Measurements from ENCODE around the gene MAP4K2.
A peak's percentile ranks its signal among the peaks of the same experiment; 100 is the strongest.

Gene MAP4K2

GRCh38 chr11:64844330-64845128 lies 41.5 kb upstream of the MAP4K2 start, which contains the start of gene CDC42BPG:
Gene CDC42BPG, minus strand, starts transcription at chr11:64844653. Its CDS starts 84 bp downstream, at chr11:64844569.
- TF ChIP-seq CTCF (IDR thresholded peaks at IDR 0.05; ENCODE audit: low read length): peak; percentile 62
- TF ChIP-seq EZH2 (IDR thresholded peaks at IDR 0.05; ENCODE audit: borderline replicate concordance, low read length): no peak
- peaks cover 6% of the 10 kb centered on the region; the same call in 1 of the 2 replicates for H3K36me3 ChIP-seq (ENCODE audit: insufficient read depth, low read length)
- peaks cover 3% of the 10 kb centered on the region; the same call in 1 of the 2 replicates for H3F3A ChIP-seq (ENCODE audit: insufficient read depth, low read length)
- H3K4me2 ChIP-seq (ENCODE audit: low read length): peak within 1 kb of the TSS; percentile 80
- no peaks in the 10 kb centered on the region for H3K9me3 ChIP-seq (ENCODE audit: low read length)
- H3K4me1 ChIP-seq (ENCODE audit: insufficient read depth, low read length, severe bottlenecking): peaks cover 48% of the 10 kb centered on the region
- H3K9me2 ChIP-seq (ENCODE audit: low read depth, low read length): no peaks in the 10 kb centered on the region
- H2AFZ ChIP-seq (ENCODE audit: low read length): no peak within 1 kb of the TSS
- peak within 1 kb of the TSS; percentile 64 for H3K27ac ChIP-seq (ENCODE audit: low read depth, low read length, poor library complexity, severe bottlenecking)
- H3K9ac ChIP-seq (ENCODE audit: low read length): peak within 1 kb of the TSS; percentile 71
- no peaks in the 10 kb centered on the region for H3K27me3 ChIP-seq (ENCODE audit: insufficient read depth, low read length)
- H3K4me3 ChIP-seq (ENCODE audit: low read depth, low read length, poor library complexity, severe bottlenecking): peak within 1 kb of the TSS; percentile 77
- no peaks in the 10 kb centered on the region for H4K20me1 ChIP-seq (ENCODE audit: insufficient read depth, low read length)
- no peaks in the 10 kb centered on the region for H3K79me2 ChIP-seq (ENCODE audit: insufficient read depth, low read length)

GRCh38 chr11:64843686-64844329 lies 40.8 kb upstream of the MAP4K2 start:
- H3K36me3 ChIP-seq (ENCODE audit: insufficient read depth, low read length): peaks cover 13% of the 10 kb centered on the region; the same call in 1 of the 2 replicates
- no peaks in the 10 kb centered on the region for H4K20me1 ChIP-seq (ENCODE audit: insufficient read depth, low read length)
- H3K4me1 ChIP-seq (ENCODE audit: insufficient read depth, low read length, severe bottlenecking): peaks cover 40% of the 10 kb centered on the region
- no peaks in the 10 kb centered on the region for H3K9me2 ChIP-seq (ENCODE audit: low read depth, low read length)
- TF ChIP-seq CTCF (IDR thresholded peaks at IDR 0.05; ENCODE audit: low read length) (no peak), EZH2 (IDR thresholded peaks at IDR 0.05; ENCODE audit: borderline replicate concordance, low read length) (no peak)
- H3K27me3 ChIP-seq (ENCODE audit: insufficient read depth, low read length): no peaks in the 10 kb centered on the region
- H3K9me3 ChIP-seq (ENCODE audit: low read length): no peaks in the 10 kb centered on the region
- H3K79me2 ChIP-seq (ENCODE audit: insufficient read depth, low read length): no peaks in the 10 kb centered on the region
- H3K27ac ChIP-seq (ENCODE audit: low read depth, low read length, poor library complexity, severe bottlenecking): peak overlapping the region; percentile 14
- H3K9ac ChIP-seq (ENCODE audit: low read length): peak overlapping the region; percentile 71
- peaks cover 3% of the 10 kb centered on the region; the same call in 1 of the 2 replicates for H3F3A ChIP-seq (ENCODE audit: insufficient read depth, low read length)
- no peak overlapping the region for H2AFZ ChIP-seq (ENCODE audit: low read length)
- H3K4me2 ChIP-seq (ENCODE audit: low read length): peak overlapping the region; percentile 80
- H3K4me3 ChIP-seq (ENCODE audit: low read depth, low read length, poor library complexity, severe bottlenecking): peak overlapping the region; percentile 77

GRCh38 chr11:64842851-64843685 lies 40.1 kb upstream of the MAP4K2 start:
- no peaks in the 10 kb centered on the region for H4K20me1 ChIP-seq (ENCODE audit: insufficient read depth, low read length)
- no peaks in the 10 kb centered on the region for H3K9me3 ChIP-seq (ENCODE audit: low read length)
- peak overlapping the region; percentile 80 for H3K4me2 ChIP-seq (ENCODE audit: low read length)
- no peaks in the 10 kb centered on the region for H3K27me3 ChIP-seq (ENCODE audit: insufficient read depth, low read length)
- no peak overlapping the region for H3K27ac ChIP-seq (ENCODE audit: low read depth, low read length, poor library complexity, severe bottlenecking)
- peaks cover 33% of the 10 kb centered on the region for H3K4me1 ChIP-seq (ENCODE audit: insufficient read depth, low read length, severe bottlenecking)
- no peaks in the 10 kb centered on the region for H3K9me2 ChIP-seq (ENCODE audit: low read depth, low read length)
- TF ChIP-seq EZH2 (IDR thresholded peaks at IDR 0.05; ENCODE audit: borderline replicate concordance, low read length) (no peak), CTCF (IDR thresholded peaks at IDR 0.05; ENCODE audit: low read length) (no peak)
- no peaks in the 10 kb centered on the region for H3F3A ChIP-seq (ENCODE audit: insufficient read depth, low read length)
- no peak overlapping the region for H2AFZ ChIP-seq (ENCODE audit: low read length)
- H3K79me2 ChIP-seq (ENCODE audit: insufficient read depth, low read length): no peaks in the 10 kb centered on the region
- peak overlapping the region; percentile 71 for H3K9ac ChIP-seq (ENCODE audit: low read length)
- peaks cover 20% of the 10 kb centered on the region; the same call in 1 of the 2 replicates for H3K36me3 ChIP-seq (ENCODE audit: insufficient read depth, low read length)
- H3K4me3 ChIP-seq (ENCODE audit: low read depth, low read length, poor library complexity, severe bottlenecking): peak overlapping the region; percentile 77
